Measurements from ENCODE around the gene ELK1. TPM values are rescaled to one million over a fixed set of nuclear protein-coding genes. Genes with fewer than 3 reads are reported as not detected.

The ELK1 gene
- total and polyA plus RNA-seq, 3 donors from 2014 or later = 70.9 to 114 (median 102) TPM

GRCh38 chrX:47618923-47619485 is 31.4 kb downstream of the ELK1 start:
- Histone ChIP-seq H3K4me1 (no peaks in the 10 kb centered on the region), H3K27ac (no peak overlapping the region), H3K9me3 (no peaks in the 10 kb centered on the region), H3K27me3 (no peaks in the 10 kb centered on the region), H3K36me3 (ENCODE audit: low read depth, missing control alignments) (no peaks in the 10 kb centered on the region), H3K4me3 (peak overlapping the region; percentile 39 to 44)
- WGBS, 2 donors = 33 to 60% methylated on average over 11 to 24 of the region's 32 CpGs
- TF ChIP-seq, protein P1, sequence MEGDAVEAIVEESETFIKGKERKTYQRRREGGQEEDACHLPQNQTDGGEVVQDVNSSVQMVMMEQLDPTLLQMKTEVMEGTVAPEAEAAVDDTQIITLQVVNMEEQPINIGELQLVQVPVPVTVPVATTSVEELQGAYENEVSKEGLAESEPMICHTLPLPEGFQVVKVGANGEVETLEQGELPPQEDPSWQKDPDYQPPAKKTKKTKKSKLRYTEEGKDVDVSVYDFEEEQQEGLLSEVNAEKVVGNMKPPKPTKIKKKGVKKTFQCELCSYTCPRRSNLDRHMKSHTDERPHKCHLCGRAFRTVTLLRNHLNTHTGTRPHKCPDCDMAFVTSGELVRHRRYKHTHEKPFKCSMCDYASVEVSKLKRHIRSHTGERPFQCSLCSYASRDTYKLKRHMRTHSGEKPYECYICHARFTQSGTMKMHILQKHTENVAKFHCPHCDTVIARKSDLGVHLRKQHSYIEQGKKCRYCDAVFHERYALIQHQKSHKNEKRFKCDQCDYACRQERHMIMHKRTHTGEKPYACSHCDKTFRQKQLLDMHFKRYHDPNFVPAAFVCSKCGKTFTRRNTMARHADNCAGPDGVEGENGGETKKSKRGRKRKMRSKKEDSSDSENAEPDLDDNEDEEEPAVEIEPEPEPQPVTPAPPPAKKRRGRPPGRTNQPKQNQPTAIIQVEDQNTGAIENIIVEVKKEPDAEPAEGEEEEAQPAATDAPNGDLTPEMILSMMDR (IDR thresholded peaks at IDR 0.05) = no peak
- TF ChIP-seq POLR2A (IDR thresholded peaks at IDR 0.05) = no peak
- no peak for DNase-seq
- intact Hi-C loops (cut with DNase I; ENCODE audit: low total_unique reads) = no loop called here

- Histone ChIP-seq H3K27ac (no peak overlapping the region), H3K27me3 (no peaks in the 10 kb centered on the region), H3K9me3 (no peaks in the 10 kb centered on the region), H3K36me3 (ENCODE audit: low read depth, missing control alignments) (no peaks in the 10 kb centered on the region), H3K4me3 (no peak overlapping the region), H3K4me1 (no peaks in the 10 kb centered on the region)
- WGBS, 2 donors = 100% methylated on average over 1 to 5 of the region's 5 CpGs
- no peak for DNase-seq
- no peak for TF ChIP-seq POLR2A (IDR thresholded peaks at IDR 0.05)
- TF ChIP-seq, protein P1 (IDR thresholded peaks at IDR 0.05) = no peak
- intact Hi-C loops (cut with DNase I; ENCODE audit: low total_unique reads) = no loop called here
Observed at GRCh38 chrX:47614618-47615017, 35.7 kb downstream of the ELK1 start.

GRCh38 chrX:47613082-47613481 is 37.3 kb downstream of the ELK1 start:
- H3K27me3 ChIP-seq = no peaks in the 10 kb centered on the region
- intact Hi-C loops (cut with DNase I; ENCODE audit: low total_unique reads) = no loop called here

DNA sequence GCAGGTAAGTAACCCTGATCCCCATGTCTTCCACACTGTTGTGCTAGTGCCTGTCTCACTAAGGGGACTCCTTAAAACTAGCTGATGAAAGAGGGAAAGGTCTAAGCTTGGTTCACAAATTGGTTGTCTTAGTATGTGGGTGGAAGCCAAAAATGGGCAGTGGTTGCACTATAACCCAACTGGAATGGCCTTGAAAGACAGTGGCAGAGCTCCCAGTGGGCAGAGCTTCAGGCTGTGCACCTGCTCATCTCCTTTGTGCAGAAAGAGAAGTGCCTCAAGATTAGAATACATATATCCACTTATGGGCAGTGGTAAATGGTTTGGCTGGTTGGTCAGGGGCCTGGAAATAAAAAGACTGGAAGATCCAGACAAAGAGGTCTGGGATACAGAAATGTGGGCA is 37.9 kb downstream of the ELK1 start:
- Histone ChIP-seq H3K36me3 (ENCODE audit: low read depth, missing control alignments) (no peaks in the 10 kb centered on the region), H3K27ac (no peak overlapping the region), H3K27me3 (no peaks in the 10 kb centered on the region), H3K4me1 (no peaks in the 10 kb centered on the region), H3K4me3 (no peak overlapping the region), H3K9me3 (no peaks in the 10 kb centered on the region)
- intact Hi-C loops (cut with DNase I; ENCODE audit: low total_unique reads) = no loop called here
- no peak for TF ChIP-seq POLR2A (IDR thresholded peaks at IDR 0.05)
- TF ChIP-seq, protein P1 (IDR thresholded peaks at IDR 0.05) = no peak
- DNase-seq = no peak

More at GRCh38 chrX:47613082-47613481, 37.3 kb downstream of the ELK1 start:
- H3K4me3 ChIP-seq = no peak overlapping the region
- no peaks in the 10 kb centered on the region for H3K36me3 ChIP-seq (ENCODE audit: low read depth, missing control alignments)
- no peaks in the 10 kb centered on the region for H3K4me1 ChIP-seq
- H3K27ac ChIP-seq = no peak overlapping the region
- no peak for DNase-seq
- no peak for TF ChIP-seq POLR2A (IDR thresholded peaks at IDR 0.05)
- TF ChIP-seq, protein P1 (IDR thresholded peaks at IDR 0.05) = no peak
- WGBS, 2 donors = 95 to 100% methylated on average over 2 to 8 of the region's 8 CpGs
- no peaks in the 10 kb centered on the region for H3K9me3 ChIP-seq

DNA sequence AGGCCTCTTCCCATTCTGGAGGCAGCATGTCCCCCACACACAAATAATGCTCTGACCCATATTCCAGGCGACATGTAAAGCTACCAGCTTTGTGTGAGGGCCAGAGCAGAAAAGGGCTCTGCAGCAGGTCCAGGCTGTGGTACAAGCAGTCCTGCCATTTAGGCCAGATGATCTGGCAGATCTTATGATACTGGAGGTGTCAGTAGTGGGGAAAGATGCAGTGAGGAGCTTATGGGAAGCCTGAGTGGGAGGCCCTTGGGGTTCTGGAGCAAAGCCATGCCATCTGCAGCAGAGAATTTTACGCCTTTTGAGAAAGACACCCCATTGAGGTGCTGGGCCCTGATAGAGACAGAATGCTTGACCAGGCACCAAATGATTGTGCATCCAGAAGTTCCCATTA is 38.4 kb downstream of the ELK1 start:
- Histone ChIP-seq H3K27ac (no peak overlapping the region), H3K4me3 (no peak overlapping the region), H3K9me3 (no peaks in the 10 kb centered on the region), H3K36me3 (ENCODE audit: low read depth, missing control alignments) (no peaks in the 10 kb centered on the region), H3K4me1 (no peaks in the 10 kb centered on the region), H3K27me3 (no peaks in the 10 kb centered on the region)
- TF ChIP-seq, protein P1 (IDR thresholded peaks at IDR 0.05) = no peak
- no peak for TF ChIP-seq POLR2A (IDR thresholded peaks at IDR 0.05)
- no peak for DNase-seq
- intact Hi-C loops (cut with DNase I; ENCODE audit: low total_unique reads) = no loop called here
- WGBS, 2 donors = 71% methylated on average over 2 of the region's 2 CpGs; no CpG with 5 or more reads in 1 of the 2 donors

Data from testis (tissue), 3 donors.